Measurements from ENCODE around the gene TBX22. TPM values are rescaled to one million over a fixed set of nuclear protein-coding genes. Genes with fewer than 3 reads are reported as not detected.
"Not testable (repeated sequence)": the region's sequence is repeated elsewhere in the genome, so short reads cannot be mapped to it uniquely, and the experiment has no call there.

TBX22 gene, protein sequence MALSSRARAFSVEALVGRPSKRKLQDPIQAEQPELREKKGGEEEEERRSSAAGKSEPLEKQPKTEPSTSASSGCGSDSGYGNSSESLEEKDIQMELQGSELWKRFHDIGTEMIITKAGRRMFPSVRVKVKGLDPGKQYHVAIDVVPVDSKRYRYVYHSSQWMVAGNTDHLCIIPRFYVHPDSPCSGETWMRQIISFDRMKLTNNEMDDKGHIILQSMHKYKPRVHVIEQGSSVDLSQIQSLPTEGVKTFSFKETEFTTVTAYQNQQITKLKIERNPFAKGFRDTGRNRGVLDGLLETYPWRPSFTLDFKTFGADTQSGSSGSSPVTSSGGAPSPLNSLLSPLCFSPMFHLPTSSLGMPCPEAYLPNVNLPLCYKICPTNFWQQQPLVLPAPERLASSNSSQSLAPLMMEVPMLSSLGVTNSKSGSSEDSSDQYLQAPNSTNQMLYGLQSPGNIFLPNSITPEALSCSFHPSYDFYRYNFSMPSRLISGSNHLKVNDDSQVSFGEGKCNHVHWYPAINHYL
- not detected in 2 replicates for total RNA-seq

DNA sequence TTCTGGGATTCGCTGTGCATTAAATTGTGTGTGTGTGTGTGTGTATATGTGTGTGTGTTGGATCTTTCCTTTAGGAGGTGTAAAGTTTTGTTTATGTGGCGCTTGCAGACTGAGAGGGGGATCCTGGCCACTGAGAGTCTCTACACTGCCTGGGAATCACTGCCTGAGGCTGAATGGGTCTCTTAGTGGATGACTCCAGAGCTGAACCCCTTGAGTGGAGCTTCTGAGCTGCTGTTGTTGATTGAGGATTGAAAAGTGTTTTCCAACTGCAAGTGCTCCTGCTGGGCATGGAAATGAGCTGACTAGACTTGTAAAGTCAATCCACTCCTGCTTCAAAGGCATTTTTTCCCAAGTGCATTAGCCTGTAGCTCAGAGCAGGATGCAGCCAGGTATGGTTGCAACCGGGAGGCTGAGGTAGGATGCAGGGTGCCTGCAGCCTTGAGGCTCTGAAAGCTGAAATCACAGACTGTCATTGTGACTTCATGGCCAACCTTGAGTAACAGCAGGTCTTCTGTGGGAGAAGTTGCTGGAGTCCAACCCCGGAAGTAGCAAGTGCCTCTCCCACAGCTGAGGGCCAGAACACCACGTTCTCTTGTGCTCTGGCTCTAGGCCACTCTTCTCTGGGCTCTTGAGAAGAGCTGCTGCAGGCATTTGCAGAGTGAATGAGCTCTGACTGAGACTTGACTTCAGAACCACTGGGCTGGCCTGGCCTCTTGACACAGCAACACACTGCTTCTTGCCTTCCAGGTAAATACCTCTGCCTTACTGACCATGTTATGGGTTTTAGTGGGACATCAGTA lies at the start of gene TBX22:
TSS of gene TBX22 (plus strand) at position 613 of the 800 bp plus-strand sequence. CDS start 7,517 bp downstream, outside the sequence.
- DNase-seq (ENCODE audit: extremely low read depth, low read depth, low spot score): no peak

DNA sequence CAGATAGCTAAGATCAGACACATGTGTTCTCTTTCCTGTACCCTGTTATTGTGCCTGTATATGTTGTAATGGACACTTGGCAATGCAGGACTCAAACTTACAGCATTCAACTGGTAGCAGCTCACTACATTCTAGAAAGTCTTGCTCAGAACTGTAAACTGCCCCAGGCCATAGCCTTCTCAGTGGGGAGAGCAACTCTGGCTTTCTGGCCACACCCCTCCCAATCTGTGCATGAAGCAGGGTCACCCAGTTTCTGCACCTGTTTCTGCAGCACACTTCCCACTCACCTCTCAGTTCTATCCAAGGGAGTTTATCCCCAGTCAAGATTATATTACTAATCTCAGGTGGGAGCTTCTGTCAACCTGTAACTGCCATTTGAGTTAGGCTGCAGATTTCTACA lies 38.9 kb upstream of the TBX22 start:
- DNase-seq (ENCODE audit: extremely low read depth, low read depth, low spot score): no peak

DNA sequence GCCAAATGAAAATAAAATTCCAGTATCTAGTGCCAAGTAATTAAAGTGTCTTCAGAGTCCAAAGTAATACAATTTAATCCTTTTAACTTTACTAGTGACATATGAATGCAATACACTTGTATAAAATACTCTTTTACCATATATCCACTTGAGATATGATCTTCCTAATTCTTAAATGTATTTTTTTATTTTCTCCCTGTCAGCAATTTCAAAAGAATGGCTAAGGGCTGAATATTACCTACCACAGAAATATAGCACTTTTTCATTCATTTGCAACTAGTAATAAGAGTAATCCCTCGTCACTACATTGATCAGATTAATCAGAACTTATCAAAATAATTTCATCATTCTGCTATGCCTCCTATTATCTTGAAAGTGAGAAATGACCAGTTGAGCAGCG lies 10.1 kb upstream of the TBX22 start:
- DNase-seq (ENCODE audit: extremely low read depth, low read depth, low spot score): no peak

DNA sequence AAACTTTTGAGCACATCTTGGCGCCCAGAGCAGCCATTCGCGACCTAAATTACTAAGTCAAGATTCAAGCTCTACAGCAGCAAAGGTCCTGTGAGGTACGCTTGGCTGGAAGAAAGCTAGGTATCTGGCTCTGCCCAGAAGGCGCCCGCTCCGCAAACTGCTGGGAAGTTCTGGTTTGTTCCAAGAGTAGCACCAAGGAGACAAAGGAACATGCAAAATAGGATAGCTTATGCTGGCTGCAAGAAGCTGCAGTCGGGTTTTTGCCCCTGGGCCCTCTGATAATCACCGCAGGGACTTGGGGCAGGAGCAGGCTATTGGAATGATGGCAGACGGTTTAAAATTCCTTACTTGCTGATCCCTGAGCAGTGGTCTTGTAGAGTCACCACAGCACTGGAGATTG lies 3.0 kb upstream of the TBX22 start:
- no peak for DNase-seq (ENCODE audit: extremely low read depth, low read depth, low spot score)

DNA sequence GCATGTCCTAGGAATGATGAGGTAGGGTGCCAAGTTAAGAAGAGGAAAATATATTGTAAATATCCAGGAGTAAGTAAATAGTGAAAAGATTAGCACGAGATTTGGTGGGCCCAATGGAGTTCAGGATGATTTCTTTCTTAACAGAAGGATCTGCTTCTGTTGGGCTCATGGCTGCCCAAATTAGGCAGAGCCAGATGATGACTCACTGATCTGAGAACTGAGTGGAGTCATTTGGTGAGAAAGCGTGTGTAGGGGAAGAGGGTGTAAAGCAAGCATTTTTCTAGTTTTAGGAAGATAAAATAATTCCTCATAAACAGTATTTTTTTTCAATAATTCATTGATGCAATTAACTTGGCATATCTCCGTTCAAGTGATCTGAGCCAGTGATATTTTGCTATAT lies 1.6 kb downstream of the TBX22 start:
- DNase-seq (ENCODE audit: extremely low read depth, low read depth, low spot score): no peak

DNA sequence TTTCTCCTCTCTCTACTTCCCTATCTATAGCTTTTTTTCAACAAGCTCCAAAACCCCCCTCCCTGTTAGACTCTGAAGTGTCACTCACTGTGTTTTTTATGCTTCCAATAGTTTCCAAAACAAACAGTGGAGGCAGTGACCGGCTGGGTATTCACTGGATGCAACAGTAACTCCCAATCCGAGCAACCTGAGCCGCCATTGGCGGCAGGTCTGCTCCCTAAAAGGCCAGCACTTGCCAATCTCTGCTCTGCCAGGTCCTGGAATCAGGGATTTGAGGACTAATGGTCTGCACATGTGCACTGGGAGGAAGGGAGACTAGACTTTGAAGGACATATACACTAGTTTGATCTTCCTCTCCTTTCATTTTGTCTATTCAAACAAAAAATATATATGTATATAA lies 7.1 kb downstream of the TBX22 start:
- DNase-seq (ENCODE audit: extremely low read depth, low read depth, low spot score): no peak

DNA sequence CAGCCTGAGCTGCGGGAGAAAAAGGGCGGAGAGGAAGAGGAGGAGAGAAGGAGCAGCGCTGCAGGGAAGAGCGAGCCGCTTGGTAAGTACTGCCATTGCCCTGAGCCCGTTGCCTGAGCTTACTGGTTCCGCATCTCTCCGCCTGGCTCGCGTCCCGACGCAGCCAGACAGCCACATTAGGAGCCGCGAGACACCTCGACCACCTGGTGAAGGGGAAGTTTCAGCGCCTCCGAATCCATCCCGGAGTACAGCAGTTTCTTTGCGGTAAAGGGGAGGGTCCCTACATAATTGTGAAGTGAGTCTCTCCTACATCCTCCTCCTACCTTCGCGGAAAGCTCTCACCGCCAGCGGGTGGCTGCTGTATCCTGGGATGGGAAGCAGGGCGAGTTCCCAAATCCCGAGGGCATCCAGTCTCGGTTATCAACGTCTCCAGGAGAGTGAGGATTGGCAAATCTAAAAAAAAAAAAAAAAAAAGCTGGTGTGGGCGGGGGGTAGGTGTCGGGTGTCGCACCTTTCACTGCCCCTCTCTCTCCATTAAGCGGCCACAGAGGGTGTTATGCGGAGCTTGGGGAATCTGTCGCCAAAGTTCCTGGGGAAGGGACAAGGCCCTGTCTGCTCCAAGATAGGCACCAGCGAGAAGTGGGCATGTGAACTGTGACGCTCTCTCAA lies 7.9 kb downstream of the TBX22 start:
- no peak for DNase-seq (ENCODE audit: extremely low read depth, low read depth, low spot score)

DNA sequence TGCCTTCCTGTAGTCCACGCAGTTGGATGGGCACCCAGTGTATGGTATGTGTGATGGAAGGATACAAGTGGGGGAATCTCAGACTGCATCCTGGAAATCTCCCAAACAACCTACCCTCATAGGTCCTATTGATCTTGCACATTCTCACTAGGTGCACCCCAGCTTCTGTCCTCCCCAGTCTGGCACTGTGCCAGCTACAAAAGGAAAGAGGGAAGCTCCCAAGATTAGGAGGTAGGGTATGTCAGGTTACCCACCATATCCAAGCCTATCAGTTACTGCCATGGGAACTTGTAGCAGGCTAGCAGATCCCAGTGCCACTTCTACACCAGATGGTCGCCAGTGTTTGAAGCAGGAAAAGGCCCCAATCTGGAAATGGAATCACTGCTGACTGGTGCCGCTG lies 11.6 kb downstream of the TBX22 start:
- DNase-seq (ENCODE audit: extremely low read depth, low read depth, low spot score): no peak

DNA sequence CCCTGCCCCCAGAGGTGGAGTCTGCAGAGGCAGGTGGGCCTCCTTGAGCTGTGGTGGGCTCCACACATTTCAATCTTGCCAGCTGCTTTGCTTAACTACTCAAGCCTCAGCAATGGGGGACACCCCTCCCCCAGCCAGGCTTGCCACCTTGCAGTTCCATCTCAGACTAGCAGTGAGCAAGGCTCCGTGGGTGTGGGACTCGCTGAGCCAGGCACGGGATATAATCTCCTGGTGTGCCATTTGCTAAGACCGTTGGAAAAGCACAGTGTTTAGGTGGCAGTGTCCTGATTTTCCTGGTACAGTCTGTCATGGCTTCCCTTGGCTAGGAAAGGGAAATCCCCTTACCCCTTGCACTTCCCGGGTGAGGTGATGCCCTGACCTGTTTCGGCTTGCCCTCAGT lies 51.6 kb downstream of the TBX22 start:
- not testable (repeated sequence) for DNase-seq (ENCODE audit: extremely low read depth, low read depth, low spot score)

DNA sequence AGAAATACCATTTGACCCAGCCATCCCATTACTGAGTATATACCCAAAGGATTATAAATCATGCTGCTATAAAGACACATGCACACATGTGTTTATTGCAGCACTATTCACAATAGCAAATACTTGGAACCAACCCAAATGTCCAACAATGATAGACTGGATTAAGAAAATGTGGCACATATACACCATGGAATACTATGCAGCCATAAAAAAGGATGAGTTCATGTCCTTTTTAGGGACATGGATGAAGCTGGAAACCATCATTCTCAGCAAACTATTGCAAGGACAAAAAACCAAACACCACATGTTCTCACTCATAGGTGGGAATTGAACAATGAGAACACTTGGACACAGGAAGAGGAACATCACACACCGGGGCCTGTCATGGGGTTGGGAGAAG lies 61.1 kb downstream of the TBX22 start:
- not testable (repeated sequence) for DNase-seq (ENCODE audit: extremely low read depth, low read depth, low spot score)
